Activated CD4-positive, alpha-beta T cell treated with anti-CD3 and anti-CD28 coated beads for 36 hours (primary cell): ENCODE measurements around the gene APP. TPM values are rescaled to one million over a fixed set of nuclear protein-coding genes. Genes with fewer than 3 reads are reported as not detected.

Experiments used
- ATAC-seq: fragments of 200-7000 bp; cut with Tn5 transposase; one replicate; pipeline ENCODE4 v1.10.0; 2021; ENCODE audit warnings: mild to moderate bottlenecking, moderate library complexity
- CTCF ChIA-PET: fragments of 350-600 bp; sonication (Branson Sonifier 250); formaldehyde crosslinking; loops from one replicate; lab custom pipeline; 2021; ENCODE audit warnings: antibody characterized with exemption; lab: Charles Lee
- POLR2A ChIA-PET: fragments of 350-600 bp; sonication (Branson Sonifier 250); formaldehyde crosslinking; loops from one replicate; lab custom pipeline; 2021; ENCODE audit warnings: antibody characterized with exemption, inconsistent platforms; lab: Charles Lee
- DNase-seq: peaks from one replicate; pipeline ENCODE4 v3.0.0-alpha.2; 2020
- H3K27ac Mint-ChIP-seq: one replicate; pipeline ENCODE4 v1.8.0; 2021; ENCODE audit warnings: mixed read lengths
- H3K27me3 Mint-ChIP-seq: one replicate; pipeline ENCODE4 v1.8.0; 2021; ENCODE audit warnings: mixed read lengths
- H3K36me3 Mint-ChIP-seq: one replicate; pipeline ENCODE4 v1.8.0; 2021; ENCODE audit warnings: low read depth, mixed read lengths
- H3K4me1 Mint-ChIP-seq: one replicate; pipeline ENCODE4 v1.8.0; 2021; ENCODE audit warnings: mixed read lengths
- H3K4me3 Mint-ChIP-seq: one replicate; pipeline ENCODE4 v1.8.0; 2021; ENCODE audit warnings: mild to moderate bottlenecking, moderate library complexity, mixed read lengths
- H3K9me3 Mint-ChIP-seq: one replicate; pipeline ENCODE4 v1.8.0; 2021; ENCODE audit warnings: low read depth, mixed read lengths
- intact Hi-C, 2 experiments: fragments of 100-400 bp; cut with DNase I in 1 of 2; cut with micrococcal nuclease in 1 of 2; formaldehyde crosslinking; loops; one replicate each; pipeline versions ENCODE4 v1.14.2 to v1.15.1; 2022 to 2024; cut with DNase I, micrococcal nuclease
- total RNA-seq, 2 experiments: library from RNA; stranded (reverse); gene quantifications; one replicate each; pipeline ENCODE4 v1.2.3, GENCODE V29; 2021

The APP gene
- total RNA-seq, 2 experiments from 2014 or later = 59.8 to 71.1 TPM

- ChIA-PET POLR2A (no interaction called here), CTCF (interaction anchor here (0.9 kb wide), 1 partner anchor 571 kb away, joined by 3 read pairs; no protein-coding TSS in a partner anchor)
- Mint-ChIP-seq H3K27me3 (no peaks in the 10 kb centered on the region), H3K4me1 (no peaks in the 10 kb centered on the region), H3K9me3 (no peaks in the 10 kb centered on the region), H3K36me3 (peaks cover 21% of the 10 kb centered on the region), H3K4me3 (no peak overlapping the region), H3K27ac (no peak overlapping the region)
- intact Hi-C loops = no loop called here
- DNase-seq (no peak), ATAC-seq (no peak)
These were observed 213.4 kb downstream of the APP start for GRCh38 chr21:25956993-25957714.

DNA sequence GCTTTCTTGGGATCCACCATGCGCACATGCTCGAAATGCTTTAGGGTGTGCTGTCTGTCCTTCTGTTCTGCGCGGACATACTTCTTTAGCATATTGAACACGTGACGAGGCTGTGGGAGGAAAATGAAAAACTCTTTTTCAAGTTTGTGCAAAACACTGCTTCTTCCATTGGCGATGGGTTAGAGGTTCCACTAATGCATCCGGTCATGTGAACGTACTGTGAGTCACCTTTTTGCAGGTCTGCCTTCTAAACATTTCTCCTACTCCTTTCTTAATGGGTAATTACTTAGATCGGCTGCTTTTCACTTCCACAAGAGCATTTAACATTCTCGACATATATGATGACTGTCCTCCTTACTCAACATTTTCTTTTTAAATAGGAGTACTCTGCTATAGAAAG is 214.9 kb downstream of the APP start:
- ATAC-seq = no peak
- H3K4me3 Mint-ChIP-seq = no peak overlapping the region
- intact Hi-C loops = no loop called here
- ChIA-PET CTCF (no interaction called here), POLR2A (no interaction called here)
- H3K27ac Mint-ChIP-seq = no peak overlapping the region
- H3K36me3 Mint-ChIP-seq = peaks cover 24% of the 10 kb centered on the region
- H3K27me3 Mint-ChIP-seq = no peaks in the 10 kb centered on the region
- H3K4me1 Mint-ChIP-seq = no peaks in the 10 kb centered on the region
- DNase-seq = no peak
- no peaks in the 10 kb centered on the region for H3K9me3 Mint-ChIP-seq

GRCh38 chr21:25953659-25954058 is 216.9 kb downstream of the APP start:
- no peak for DNase-seq
- Mint-ChIP-seq H3K36me3 (peaks cover 27% of the 10 kb centered on the region), H3K4me3 (no peak overlapping the region), H3K27ac (no peak overlapping the region), H3K4me1 (no peaks in the 10 kb centered on the region), H3K27me3 (no peaks in the 10 kb centered on the region), H3K9me3 (no peaks in the 10 kb centered on the region)
- intact Hi-C loops = no loop called here
- ChIA-PET POLR2A (no interaction called here), CTCF (no interaction called here)
- ATAC-seq = no peak

DNA sequence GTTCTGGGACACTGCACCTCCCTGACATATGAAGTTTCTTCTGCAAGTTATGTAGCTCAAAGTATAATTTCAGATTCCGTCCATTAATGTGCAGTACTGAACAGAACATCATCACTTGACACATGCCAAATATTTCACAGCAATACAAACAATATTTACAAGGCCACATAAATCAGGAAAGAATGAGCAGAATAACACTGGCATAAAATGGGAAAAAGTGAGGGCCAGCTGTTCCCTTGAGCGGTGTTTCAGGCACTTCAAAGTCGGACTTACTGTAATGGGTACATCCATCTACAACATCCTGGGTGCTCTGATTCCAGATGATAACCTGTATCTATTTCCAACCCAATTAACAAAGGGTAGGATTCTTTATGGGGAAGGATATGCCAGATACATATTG is 217.4 kb downstream of the APP start:
- ATAC-seq (no peak), DNase-seq (no peak)
- Mint-ChIP-seq H3K36me3 (peaks cover 27% of the 10 kb centered on the region), H3K27ac (no peak overlapping the region), H3K9me3 (no peaks in the 10 kb centered on the region), H3K27me3 (no peaks in the 10 kb centered on the region), H3K4me1 (no peaks in the 10 kb centered on the region), H3K4me3 (no peak overlapping the region)
- POLR2A ChIA-PET = no interaction called here
- CTCF ChIA-PET = no interaction called here
- intact Hi-C loops = no loop called here

DNA sequence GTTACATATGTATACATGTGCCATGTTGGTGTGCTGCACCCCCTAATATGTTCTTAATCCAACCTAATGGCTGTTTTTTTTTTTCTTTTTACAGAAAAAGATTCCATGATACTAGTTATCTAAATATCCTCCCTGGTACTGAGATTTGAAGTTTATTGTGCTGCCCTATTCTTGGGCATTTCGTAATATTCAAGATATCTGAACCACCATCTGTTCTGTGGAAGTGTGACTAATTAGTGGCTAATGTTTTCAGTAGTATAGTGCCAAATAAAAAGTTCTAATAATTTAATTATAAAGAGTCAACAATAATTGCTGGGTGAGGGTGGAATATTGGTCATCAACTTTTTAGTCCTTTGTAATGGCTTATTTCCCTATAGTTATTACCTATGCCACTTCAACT is 218.3 kb downstream of the APP start:
- Mint-ChIP-seq H3K4me1 (no peaks in the 10 kb centered on the region), H3K9me3 (no peaks in the 10 kb centered on the region), H3K27ac (no peak overlapping the region), H3K27me3 (no peaks in the 10 kb centered on the region), H3K36me3 (peaks cover 29% of the 10 kb centered on the region), H3K4me3 (no peak overlapping the region)
- intact Hi-C loops = no loop called here
- DNase-seq (no peak), ATAC-seq (no peak)
- POLR2A ChIA-PET = no interaction called here
- CTCF ChIA-PET = interaction anchor here (1.0 kb wide), 1 partner anchor 9 kb away, joined by 5 read pairs; no protein-coding TSS in a partner anchor

GRCh38 chr21:25949701-25950100 is 220.9 kb downstream of the APP start:
- no peak overlapping the region for H3K4me3 Mint-ChIP-seq
- no peak for ATAC-seq

GRCh38 chr21:25944672-25945213 is 225.8 kb downstream of the APP start:
- Mint-ChIP-seq H3K9me3 (peaks cover 2% of the 10 kb centered on the region), H3K27me3 (no peaks in the 10 kb centered on the region), H3K36me3 (peaks cover 17% of the 10 kb centered on the region), H3K4me3 (no peak overlapping the region), H3K27ac (no peak overlapping the region), H3K4me1 (no peaks in the 10 kb centered on the region)
- POLR2A ChIA-PET = no interaction called here
- DNase-seq = no peak
- intact Hi-C loops = no loop called here
- CTCF ChIA-PET = interaction anchor here (0.6 kb wide), 1 partner anchor 400 kb away, joined by 3 read pairs; no protein-coding TSS in a partner anchor
- no peak for ATAC-seq

More at GRCh38 chr21:25949701-25950100, 220.9 kb downstream of the APP start:
- Mint-ChIP-seq H3K27ac (no peak overlapping the region), H3K4me1 (no peaks in the 10 kb centered on the region), H3K9me3 (peaks cover 2% of the 10 kb centered on the region), H3K27me3 (no peaks in the 10 kb centered on the region), H3K36me3 (peaks cover 34% of the 10 kb centered on the region)
- no peak for DNase-seq
- ChIA-PET POLR2A (no interaction called here), CTCF (no interaction called here)
- intact Hi-C loops = no loop called here

- H3K9me3 Mint-ChIP-seq = peaks cover 2% of the 10 kb centered on the region
- H3K27me3 Mint-ChIP-seq = no peaks in the 10 kb centered on the region
- POLR2A ChIA-PET = no interaction called here
- no peak overlapping the region for H3K4me3 Mint-ChIP-seq
- H3K27ac Mint-ChIP-seq = no peak overlapping the region
- peaks cover 16% of the 10 kb centered on the region for H3K36me3 Mint-ChIP-seq
- no peaks in the 10 kb centered on the region for H3K4me1 Mint-ChIP-seq
- DNase-seq = no peak
- ATAC-seq = no peak
- CTCF ChIA-PET = interaction anchor here (0.9 kb wide), 1 partner anchor 9 kb away, joined by 3 read pairs; no protein-coding TSS in a partner anchor
- intact Hi-C loops = no loop called here
These were observed 226.5 kb downstream of the APP start for GRCh38 chr21:25944082-25944481.

DNA sequence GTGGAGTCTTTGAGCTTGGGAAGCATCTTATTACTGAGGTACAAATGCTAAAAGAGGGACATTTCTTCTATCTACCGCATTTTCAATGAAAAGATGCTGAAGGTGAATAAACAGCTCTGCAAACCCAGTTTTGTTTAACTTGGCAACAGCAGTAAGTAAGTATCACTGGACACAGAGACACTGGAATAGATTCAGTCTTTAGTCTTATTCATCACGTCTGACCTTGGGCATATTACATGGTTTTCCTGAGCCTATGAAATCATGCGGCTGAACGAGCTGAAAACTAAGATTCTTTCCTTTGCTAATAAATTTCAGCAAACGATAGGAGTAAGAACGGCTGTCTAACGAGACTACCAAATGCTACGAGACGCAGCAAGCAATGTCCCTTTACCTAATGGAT is 228.4 kb downstream of the APP start:
- Mint-ChIP-seq H3K36me3 (peaks cover 13% of the 10 kb centered on the region), H3K4me1 (no peaks in the 10 kb centered on the region), H3K4me3 (no peak overlapping the region), H3K27me3 (no peaks in the 10 kb centered on the region), H3K9me3 (peaks cover 2% of the 10 kb centered on the region), H3K27ac (no peak overlapping the region)
- ATAC-seq (no peak), DNase-seq (no peak)
- ChIA-PET CTCF (no interaction called here), POLR2A (no interaction called here)
- intact Hi-C loops = no loop called here

DNA sequence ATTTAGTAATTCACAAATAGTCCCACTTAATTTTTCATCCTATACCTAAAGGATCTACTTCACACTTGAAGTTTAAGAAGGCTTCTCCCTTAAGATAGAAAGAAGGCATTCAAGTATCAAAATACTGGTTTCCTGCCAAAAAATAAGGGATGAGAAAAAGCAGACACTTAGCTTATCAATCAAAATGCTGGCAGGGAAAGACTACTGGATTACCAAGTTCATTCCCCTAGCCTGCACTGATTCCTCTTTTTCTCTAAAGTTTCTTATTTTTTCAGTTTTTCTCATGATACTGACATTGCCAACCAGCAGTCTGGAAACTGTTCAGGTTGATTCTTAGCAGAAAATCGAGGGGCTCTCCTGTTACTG is 231.2 kb downstream of the APP start:
- H3K4me1 Mint-ChIP-seq = peaks cover 7% of the 10 kb centered on the region
- intact Hi-C loops = no loop called here

DNA sequence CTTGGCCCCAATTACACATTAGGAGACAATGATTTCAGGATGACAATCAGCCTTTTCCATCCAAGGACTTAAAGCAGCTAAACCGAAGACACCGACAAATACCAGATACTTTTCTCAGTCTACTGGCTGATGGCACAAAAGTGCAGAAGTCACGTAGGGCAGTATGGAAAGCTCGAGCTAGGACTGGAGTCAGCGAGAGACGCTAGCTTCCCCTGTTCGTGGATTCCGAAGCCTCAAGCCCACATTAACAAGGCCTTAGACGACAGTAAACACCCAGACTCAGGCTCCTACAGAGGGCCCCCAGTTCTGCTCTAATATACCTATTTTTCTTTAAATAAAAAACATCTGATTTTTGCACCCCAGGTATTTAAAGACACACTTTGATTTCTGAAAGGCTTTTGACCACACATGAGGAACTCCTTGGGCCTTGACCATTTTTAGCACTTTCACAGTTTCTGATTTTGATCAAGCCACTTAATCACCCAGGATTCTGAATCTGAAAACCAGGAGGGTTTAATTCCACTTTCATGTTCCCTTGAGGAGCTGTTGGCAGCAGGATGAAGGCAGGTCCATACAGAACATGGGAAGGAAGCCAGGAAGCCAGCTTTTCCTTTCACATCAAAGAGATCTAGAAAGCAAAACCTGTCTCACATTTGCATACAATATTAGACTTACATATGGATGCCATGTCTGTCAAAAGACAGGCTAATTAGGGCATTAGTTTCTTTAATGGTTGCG is 231.7 kb downstream of the APP start:
- DNase-seq (no peak), ATAC-seq (no peak)
- H3K36me3 Mint-ChIP-seq = no peaks in the 10 kb centered on the region
- CTCF ChIA-PET = interaction anchor here (0.8 to 1.0 kb wide), 2 partner anchors 11 to 26 kb away, joined by 3 read pairs; no protein-coding TSS in a partner anchor
- H3K27ac Mint-ChIP-seq = no peak overlapping the region
- peaks cover 7% of the 10 kb centered on the region for H3K4me1 Mint-ChIP-seq
- intact Hi-C loops = no loop called here
- no peaks in the 10 kb centered on the region for H3K27me3 Mint-ChIP-seq
- POLR2A ChIA-PET = no interaction called here
- no peak overlapping the region for H3K4me3 Mint-ChIP-seq
- no peaks in the 10 kb centered on the region for H3K9me3 Mint-ChIP-seq

More for the DNA sequence above, 231.2 kb downstream of the APP start:
- no peaks in the 10 kb centered on the region for H3K36me3 Mint-ChIP-seq
- CTCF ChIA-PET = interaction anchor here (0.8 to 1.0 kb wide), 2 partner anchors 12 to 26 kb away, joined by 3 read pairs; no protein-coding TSS in a partner anchor
- no peak for ATAC-seq
- no peaks in the 10 kb centered on the region for H3K27me3 Mint-ChIP-seq
- no peak for DNase-seq
- no peaks in the 10 kb centered on the region for H3K9me3 Mint-ChIP-seq
- no peak overlapping the region for H3K4me3 Mint-ChIP-seq
- no peak overlapping the region for H3K27ac Mint-ChIP-seq
- POLR2A ChIA-PET = no interaction called here
